Esophagus mucosa (tissue), 1 donor: ENCODE data around the gene NTNG2. TPM values are rescaled to one million over a fixed set of nuclear protein-coding genes. Genes with fewer than 3 reads are reported as not detected.

Experiments
- ATAC-seq: fragments of 200-7000 bp; cut with Tn5 transposase; one replicate; pipeline ENCODE4 v1.9.1; 2020
- total RNA-seq: library from RNA; stranded (reverse); gene quantifications from one replicate; pipeline ENCODE4 v1.2.4, GENCODE V29; 2023
- donor health status: DM: yes; HTN: yes; CAD: no.

The NTNG2 gene
- total RNA-seq, 1 donor from 2014 or later, result 0.24 TPM

DNA sequence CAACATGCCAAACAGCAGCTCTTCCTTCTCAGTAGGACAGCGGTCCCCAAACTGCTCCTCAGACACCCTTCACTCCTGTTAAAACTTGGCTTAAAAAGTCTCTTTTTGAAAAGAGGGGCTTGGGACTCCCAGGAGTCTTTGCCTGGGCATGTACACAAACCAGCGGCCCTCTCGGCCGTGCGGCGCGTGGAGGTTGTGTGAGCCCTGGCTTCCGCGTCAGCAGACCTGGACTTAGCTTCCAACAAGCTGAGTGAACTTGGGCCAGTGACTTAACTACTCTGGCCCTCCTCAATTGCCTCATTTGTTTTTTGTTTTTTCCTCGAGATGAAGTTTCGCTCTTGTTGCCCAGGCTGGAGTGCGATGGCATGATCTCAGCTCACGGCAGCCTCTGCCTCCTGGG lies 15.3 kb upstream of the NTNG2 start:
- ATAC-seq, result no peak

DNA sequence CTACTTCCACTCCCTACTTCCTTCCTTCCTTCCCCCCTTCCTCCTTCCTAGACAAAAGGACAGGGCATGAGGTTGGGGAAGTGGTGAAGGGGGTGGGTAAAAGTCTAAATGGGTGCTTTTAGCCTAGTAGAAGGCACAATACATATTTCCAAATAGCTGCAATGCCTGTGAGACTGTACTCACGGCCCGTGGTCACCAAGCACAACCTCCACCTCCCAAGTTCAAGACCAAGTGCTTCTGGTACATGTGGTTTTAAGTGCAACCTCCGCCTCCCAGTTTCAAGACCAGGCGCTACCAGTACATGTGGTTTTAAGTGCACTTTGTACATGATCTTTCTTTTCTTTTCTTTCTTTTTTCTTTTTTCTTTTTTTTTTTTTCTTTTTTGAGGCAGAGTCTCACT lies 14.5 kb upstream of the NTNG2 start:
- no peak for ATAC-seq

DNA sequence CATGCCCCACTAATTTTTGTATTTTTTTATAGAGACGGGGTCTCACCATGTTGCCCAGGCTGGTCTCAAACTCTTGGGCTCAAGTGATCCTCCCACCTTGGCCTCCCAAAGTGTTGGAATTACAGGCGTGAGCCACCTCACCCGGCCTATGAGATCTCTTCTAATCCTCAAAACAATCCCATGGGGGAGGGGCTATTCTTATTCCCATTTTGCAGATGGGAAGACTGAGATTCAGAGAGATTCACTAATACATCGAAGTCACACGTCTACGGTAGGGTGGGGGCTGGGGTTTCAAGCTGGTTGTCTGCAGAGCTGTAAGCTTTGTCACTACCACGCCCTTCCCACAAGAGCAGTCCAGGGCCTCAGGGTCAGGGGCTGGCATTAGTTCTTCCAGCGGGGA lies 14.0 kb upstream of the NTNG2 start:
- no peak for ATAC-seq

DNA sequence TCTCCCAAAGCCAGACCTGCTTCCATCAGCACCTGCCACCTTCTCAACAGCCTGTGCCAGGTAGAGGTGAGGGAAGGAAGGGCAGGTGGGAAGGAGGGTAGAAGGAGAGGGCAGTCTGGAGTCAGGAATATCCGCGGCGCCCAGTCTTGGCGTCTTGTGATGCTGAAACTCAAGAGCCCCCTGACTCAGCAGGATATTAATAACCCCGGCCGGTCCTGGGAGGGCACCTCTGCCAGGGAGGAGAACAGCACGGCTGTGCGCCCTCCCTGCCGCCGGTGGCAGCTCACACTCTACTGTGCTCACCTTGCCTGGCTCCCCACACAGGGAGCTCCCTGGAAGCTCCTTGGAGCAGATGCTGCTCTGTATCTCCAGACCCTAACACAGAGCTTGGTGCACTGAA lies 11.6 kb upstream of the NTNG2 start:
- no peak for ATAC-seq

DNA sequence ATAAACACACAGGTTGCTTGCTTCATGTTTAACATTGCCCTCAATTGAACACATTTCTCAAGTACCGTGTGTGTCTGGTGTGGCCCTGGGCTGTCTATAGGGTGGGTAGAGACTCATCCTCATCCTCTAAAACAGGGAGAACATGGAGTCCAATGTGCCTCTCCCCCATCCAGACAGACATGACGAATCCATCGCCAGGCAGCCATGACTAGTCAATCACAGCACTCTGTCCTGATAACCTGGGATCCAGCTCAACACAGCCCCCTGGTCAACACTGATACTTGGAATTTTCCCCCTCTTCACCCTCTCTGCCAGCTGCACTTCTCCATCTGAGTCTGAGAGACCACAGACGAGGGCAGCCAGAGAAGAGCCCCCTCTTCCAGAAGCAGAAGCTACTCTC lies 10.7 kb upstream of the NTNG2 start:
- no peak for ATAC-seq

DNA sequence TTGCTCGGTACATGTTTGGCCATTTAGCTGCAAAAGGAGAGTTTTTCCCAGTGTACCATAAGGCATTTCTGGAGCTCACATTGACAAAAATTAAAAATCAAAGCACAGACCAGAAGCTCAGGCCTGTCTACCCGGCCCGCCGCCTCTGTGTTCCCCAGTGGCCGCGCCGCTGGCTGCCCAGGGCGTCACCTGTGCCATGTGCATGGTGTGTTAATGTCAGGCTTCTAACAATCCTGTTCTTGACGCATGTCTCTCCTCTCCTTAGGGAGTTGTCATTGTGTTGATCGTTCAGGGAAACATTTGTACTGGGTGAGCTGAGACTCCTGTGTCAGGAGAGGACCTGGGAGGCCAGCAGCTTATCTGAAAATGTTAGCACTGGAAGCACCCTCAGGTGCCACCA lies 9.6 kb upstream of the NTNG2 start:
- no peak for ATAC-seq

DNA sequence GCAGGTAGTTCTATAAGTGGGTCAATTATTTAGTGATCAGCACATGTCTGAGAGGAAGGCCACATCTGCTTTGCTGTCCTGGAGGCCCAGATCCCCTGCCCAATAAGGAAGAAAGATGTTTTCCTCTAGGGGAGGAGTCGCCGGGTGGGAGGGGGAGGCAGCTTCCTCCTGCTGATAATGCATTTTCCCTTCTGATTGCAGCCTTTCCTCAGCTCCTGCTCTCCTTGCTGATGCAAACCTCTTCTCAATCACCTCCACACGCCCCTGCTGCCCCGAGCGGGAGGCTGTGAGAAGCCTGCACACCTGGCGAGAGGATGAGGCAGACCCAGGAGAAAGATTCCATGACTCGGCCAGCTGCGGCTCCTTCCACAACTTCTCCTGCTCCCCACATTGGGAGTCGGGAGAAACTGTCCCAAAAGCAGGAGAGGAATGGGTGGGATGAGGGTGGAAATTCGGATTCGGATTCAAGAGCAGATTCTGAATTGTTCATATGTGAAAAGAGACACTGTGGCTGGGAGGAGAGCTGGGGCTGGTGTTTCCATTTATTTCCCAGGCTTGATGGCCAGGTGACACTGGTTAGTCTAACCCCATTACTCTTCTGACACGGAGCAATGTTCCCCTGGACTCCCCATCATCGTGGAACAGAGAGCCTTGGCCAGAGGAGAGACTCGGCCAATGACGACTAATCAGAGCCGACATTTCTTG lies 6.8 kb upstream of the NTNG2 start:
- no peak for ATAC-seq

DNA sequence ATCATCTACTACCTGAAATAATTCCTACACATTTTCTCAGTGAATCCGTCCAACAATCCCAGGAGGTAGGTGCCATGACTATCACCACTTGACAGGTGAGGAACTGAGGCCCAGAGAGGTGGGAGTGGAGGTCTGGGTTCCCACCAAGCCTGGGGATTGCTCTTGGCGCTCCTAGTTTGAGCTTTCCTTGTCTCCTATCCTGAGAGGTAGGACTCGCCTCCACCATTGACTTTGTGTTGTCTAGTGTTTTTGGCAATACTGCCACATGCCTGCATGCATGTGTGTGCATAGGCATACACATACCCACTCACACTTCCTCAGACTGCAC lies 6.3 kb upstream of the NTNG2 start:
- no peak for ATAC-seq

DNA sequence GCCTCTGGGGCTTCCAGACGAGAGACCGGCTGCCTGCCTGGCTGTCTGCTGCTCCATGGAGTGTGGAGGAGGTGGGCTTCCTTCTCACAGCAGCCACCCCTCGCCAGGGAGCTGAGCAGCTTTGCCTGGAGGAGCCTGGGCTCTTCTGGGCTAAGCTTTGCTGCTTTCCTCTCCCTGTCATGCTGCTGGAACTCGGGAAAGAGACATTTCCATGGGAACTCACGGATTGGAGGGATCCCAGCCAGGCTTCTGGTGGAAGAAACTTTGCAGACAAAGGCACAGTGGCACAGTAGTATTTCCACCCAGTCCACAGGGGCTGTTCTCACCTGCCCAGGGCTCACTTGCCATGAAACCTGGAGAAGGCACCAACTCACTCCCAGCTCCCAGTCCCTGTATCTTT lies 5.6 kb upstream of the NTNG2 start:
- ATAC-seq, result no peak

DNA sequence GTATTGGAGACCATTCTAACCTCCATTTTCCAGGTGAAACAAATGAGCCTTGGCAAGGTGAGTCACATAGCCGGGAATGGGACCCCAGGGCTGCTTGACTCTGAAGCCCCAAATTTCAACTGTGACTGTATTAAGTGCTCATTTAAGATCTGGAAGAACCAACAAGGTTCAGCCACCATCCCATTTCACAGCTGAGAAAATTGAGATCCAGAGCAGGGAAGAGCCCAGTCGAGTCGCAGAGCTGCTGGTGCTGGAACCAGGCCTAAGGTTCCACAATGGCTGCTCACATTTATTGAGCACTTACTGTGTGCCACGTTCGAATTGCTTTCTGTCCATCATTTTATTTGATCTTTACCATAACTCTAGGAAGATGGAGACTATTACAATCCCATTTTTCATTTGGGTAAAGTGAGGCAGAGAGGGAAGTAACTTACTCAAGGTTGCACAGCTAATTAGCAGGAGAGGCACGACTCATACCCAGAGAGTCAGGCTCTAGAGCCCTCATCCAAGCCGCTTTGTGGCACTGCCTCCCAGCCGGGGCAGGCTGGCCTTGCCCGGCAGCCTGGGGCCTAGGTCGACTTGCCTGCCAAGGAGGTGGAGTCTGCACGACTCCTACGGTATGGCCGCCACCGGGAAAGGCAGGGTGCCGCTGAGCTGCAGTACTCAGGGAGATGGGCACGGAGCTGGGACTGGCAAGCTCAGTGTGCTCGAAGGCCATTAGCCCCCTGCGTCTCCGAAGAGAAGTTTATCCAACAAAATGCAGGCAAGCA lies 4.3 kb upstream of the NTNG2 start:
- no peak for ATAC-seq

DNA sequence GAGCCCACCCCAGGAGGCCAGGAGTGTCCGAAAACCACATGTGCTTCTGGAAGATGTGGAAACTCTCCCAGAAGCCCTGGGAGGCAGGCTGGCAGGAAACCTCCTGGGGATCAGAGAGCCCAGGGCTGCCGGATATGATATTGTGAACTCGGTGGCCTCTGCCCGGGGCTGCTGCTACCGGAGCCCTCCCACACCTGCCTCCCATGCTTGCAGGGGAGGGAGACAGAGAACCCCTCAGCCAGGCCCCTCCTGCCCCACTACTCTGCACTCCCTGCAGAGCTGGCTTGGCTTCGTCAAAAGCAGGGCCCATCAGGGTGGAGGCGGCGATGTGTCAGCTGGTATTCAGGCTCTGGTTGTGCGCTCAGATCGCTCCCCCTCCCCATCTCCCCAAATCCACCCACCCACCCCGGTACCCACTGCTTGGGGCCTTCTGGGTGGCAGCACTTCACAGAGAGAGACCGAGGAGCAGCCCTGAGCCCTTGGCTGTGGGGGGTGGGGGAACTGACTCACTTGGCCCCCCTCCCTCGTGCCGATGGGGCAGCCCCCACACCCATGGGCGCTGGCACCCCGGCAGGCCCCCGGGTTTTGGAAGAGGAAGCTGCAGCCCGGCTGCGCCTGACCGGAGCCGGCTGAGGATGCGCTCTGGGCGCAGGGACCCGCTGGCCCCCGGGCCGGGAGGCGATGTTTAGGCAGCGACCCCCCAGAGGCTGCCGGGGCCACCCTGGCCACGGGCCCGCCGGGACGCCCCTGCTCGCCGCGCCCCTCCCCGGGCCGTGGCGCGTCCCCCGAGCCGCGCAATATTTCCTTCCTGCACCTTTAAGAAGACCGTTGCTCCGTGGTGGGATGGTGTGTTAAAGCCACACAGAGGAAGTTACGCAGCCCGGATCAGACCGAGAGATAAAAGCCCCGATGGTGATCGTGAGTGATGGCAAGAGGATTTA lies 786 bp upstream of the NTNG2 start:
- no peak for ATAC-seq

DNA sequence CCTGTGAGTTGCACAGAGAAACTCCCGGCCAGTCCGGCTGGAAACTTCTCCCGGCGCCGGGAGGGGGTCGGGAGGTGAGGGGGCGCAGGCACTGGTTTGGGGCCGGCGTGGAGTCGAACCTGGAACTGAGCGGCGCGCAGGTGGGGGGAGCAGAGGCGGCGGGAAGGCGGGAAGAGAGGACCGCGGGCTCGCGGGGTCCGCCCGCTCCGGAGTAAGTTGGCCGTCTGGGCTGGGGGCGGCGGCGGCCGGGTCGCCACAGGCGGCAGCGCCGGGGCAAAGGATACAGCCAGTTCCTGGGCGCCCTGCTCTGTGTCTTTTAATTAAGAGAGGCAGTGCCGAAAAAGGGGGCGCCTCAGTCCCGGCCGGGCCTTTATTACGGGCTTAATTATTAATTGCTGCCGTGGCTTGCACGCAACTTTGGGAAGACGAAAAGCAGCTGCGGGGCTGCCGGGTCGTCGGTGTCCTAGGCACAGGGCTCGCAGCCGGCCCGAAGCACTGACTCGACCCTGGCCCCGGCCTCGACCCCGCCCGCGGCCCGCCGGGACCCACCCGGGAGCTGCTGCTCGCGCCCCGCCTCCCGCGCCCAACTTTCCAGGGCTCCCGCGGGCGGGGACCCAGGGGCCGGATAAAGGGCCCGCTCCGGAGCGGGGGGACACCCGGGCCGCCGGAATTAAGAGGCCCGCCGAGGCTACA lies 1.1 kb downstream of the NTNG2 start:
- ATAC-seq, result no peak

DNA sequence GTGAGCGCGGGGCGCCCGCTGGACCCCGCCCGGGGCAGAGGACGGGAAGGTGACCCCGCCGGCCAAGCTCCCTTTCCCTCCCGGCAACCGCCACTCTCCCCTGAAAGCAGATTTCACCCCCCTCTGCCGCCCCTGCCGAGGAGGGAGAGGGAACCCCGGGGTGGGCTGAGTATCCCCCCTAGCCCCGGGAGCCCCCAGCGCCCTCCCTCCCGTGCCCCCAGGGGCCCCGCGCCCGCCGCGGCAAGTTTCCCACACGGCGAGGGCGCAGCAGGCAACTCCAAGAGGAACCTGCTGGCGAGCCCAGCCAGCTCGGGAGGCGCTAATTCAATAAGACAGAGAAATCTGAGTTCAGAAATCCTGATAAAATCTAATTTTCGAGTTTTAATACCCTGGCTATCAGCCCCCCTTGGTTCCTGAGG lies 1.6 kb downstream of the NTNG2 start:
- no peak for ATAC-seq

DNA sequence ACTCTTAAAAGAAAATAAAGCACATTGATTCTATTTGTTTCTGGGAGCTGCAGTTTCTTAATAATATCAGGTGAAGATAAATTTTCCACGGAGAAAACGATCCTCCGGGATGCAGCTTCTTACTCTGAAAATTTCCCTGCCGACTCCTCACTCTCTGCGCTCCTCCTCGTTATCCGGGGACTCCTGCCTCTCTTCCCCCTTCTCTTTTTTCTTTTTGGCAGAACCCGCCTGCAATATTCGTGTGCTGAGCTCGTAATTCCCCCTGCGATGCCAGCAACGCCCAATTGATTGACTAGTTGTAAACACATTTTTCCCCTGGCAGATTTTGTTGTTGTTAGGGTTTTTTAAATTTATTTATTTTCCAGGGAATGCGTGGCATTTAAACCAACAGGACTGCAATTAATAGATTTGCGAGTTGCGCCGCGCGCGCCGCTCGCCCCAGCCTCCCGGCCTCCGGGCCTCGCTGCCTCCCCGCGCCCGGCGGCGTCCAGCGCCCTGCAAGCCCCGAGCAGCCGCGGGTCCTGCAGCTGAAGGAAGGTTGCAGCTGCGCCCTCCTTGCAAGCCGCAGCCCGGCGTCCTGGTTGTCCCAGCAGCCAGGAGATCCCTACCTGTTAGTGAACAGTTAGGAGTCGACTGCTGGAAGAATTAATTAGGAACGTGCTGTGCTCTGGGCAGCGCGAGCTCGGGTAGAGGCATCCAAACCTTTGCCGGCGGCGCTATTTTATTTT lies 2.2 kb downstream of the NTNG2 start:
- no peak for ATAC-seq

DNA sequence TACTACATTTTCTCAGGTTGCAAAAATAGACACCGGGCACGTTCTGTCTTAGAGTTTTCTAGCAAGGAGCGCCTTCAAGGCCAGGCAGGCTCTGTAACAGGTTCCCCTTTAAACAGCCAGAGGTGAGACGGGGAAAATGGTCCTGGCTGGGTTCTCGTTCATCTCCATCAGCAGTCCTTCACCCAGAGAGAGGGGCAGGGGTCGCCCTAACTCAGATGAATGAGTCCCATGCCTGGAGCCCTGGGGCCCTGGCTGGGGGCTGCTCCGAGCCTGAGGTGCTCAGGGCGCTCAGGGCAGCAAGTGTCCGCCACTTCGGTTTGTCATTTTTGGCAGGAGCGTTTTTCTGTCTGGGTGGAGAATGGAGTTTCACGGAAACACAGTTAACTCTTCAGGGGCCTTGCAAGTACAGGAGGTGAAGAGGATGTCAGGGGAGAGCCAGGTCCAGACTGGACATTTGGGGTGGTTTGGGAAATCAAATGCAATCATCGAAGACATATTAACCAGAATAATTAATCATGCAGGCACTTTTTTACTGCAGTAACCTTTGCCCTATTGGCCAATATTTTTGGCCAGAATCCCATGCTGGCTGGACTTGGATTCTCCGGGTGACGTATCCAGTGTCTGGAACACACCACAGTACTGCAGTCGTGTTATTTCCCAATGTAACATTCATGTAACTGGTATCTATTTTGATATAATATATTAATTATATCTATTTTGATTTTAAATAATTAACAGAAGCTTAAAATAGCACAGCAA lies 2.9 kb downstream of the NTNG2 start:
- ATAC-seq, result no peak

DNA sequence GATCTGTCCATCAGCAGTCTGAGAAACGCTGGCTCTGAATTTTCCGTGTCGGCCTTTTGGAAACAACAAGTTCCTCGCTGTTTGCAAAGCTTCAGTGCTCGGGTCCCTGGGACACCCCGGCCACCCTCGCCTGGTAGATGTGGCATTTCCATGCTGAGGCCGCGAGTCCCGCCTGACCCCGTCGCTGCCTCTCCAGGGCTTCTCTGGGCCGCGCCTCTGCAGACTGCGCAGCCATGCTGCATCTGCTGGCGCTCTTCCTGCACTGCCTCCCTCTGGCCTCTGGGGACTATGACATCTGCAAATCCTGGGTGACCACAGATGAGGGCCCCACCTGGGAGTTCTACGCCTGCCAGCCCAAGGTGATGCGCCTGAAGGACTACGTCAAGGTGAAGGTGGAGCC lies 4.7 kb downstream of the NTNG2 start:
- ATAC-seq, result no peak

DNA sequence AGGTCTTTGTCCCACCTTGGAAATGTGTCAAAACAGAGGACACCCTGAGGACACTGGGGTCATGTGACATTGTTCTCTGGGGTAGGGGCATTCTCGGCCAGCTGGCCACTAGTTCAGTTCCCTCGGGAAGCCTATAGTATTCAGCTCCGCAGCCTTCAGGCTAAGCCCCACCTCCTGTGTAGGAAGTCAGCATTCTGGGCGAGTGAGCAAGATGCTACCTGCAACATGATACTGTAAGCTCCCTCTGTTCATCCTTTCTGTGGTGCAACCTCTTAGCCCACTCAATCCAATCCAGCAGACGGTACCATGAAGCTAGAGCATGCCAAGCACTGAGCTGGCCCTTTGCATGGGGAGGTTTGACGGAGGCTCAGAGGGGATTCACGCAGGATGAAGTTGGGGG lies 5.3 kb downstream of the NTNG2 start:
- ATAC-seq, result no peak

DNA sequence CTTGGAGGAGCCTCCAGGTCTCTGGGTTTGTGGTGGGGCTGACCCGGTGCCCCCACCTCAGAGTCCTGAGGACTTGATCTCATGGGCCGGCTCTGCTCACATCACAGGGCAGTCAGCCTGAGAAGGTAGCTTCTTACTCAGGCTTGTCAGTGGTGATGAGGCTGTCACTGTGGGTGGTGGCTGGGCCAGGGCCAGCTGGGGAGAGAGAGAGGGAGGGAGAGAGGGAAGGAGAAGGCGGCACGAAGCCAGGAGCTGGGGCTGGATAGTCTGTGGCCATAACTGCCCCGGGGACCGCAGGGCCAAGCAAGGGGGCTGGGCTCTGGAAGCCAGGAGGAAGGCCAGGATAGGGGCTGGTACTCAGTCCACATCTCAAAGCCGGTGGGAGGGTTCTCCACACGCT lies 6.5 kb downstream of the NTNG2 start:
- ATAC-seq, result no peak

DNA sequence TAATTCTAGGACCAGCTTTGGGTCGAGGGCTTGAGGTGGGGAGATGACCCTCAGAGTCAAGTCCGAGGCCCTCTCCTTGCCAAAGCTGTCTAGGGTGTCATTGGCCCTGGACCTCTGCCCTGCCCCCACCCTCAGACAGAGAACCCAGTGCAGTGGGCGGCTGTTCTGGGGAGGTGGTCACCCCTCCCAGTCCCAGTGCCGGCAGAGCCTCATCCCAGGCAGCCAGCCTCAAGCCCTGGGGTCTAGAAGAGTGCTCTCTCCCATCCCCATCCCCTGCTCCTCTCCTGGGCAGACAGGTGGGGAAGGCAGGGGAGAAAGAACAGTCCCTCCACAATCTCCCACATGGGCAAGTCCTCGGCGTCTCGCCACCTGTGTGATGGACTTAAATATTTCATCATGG lies 7.0 kb downstream of the NTNG2 start:
- ATAC-seq, result no peak

DNA sequence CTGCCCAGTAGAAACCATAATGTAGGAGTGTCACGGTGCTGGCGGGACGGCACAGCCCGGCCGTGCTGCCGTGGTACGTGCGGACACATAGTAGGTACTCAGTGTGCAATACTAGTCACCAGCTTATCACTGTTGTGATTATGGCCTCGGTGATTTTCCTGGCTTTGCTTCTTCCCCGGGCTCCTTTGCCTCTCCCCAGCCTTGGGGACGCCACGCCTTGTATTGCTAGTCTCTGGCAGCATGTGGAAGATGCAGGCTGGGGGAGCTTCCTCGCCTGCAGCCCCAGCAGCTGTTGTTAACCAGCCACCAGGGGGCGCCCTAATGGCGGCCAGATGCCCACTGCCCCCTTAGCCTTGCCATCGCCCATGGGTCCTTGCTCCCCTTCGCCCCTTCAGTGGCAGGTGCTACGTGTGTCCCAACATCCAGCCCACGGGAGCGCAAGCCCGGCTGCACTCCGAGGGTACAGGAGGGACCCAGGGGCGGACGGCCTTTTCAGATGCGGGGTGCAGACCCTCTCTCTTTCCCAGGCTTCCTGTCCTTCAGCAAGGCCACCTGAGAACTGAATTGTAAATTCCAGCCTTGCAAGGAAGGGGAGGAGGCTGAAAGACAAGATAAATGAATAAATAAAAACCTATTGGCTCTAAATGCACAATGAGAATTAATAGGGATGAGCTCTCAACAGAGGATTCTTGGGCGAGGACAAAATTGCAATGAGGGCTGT lies 8.0 kb downstream of the NTNG2 start:
- peak; percentile 61 for ATAC-seq

DNA sequence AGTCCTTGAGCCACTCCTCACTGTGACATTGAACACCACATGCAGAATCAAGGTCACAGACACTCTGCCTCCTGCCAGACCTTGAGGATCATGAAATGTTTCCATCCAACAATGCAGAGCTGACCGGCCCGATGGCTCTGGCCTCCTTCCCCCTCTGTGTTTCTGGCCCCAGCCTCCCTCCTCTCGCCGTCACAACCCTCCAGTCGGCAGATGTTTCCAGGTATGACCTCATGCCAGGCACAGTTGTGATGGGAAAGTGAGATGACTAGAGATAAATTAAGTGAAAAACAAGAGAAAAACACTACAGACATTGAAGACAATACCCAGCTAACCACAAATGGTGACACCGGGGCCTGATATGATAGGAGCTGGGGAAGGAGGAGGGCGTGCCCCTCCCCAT lies 9.8 kb downstream of the NTNG2 start:
- ATAC-seq, result no peak
